Body of pancreas (tissue), 4 donors: ENCODE data around the gene TIMM10B. TPM values are rescaled to one million over a fixed set of nuclear protein-coding genes. Genes with fewer than 3 reads are reported as not detected.

ENCODE experiments used
- ATAC-seq: fragments of 150-250 bp; one replicate; pipeline ENCODE4 v1.9.1; 2016
- DNase-seq, 4 donors: peaks; one replicate each; pipeline ENCODE4 v3.0.0-alpha.2; 2019
- H3K27ac ChIP-seq, 4 donors: fragments of 200-600 bp; sonication (generic); 1 replicate in 3 of 4; 2 replicates in 1 of 4; pipeline versions ENCODE4 v1.5.1 to v1.6.1; 2016 to 2019; ENCODE audit warnings: mild to moderate bottlenecking in 1 of 4, mixed read lengths in 1 of 4, moderate library complexity in 1 of 4
- H3K27me3 ChIP-seq, 2 donors: fragments of 200-600 bp; sonication (generic); one replicate each; pipeline ENCODE4 v1.6.0; 2016; ENCODE audit warnings: mild to moderate bottlenecking in 1 of 2
- H3K36me3 ChIP-seq, 2 donors: fragments of 200-600 bp; sonication (generic); replicated peaks in 1 of 2; 2 replicates each; pipeline ENCODE4 v1.5.1; 2016; ENCODE audit warnings: low read depth in 2 of 2; ENCODE audit not compliant: insufficient read depth in 1 of 2
- H3K4me1 ChIP-seq: fragments of 200-600 bp; sonication (generic); one replicate; pipeline ENCODE4 v1.6.0; 2016
- H3K4me3 ChIP-seq, 2 donors: fragments of 200-600 bp; sonication (generic); 1 replicate in 1 of 2; 2 replicates in 1 of 2; pipeline ENCODE4 v1.5.1; 2016 to 2019
- H3K9me3 ChIP-seq, 3 donors: fragments of 200-600 bp; sonication (generic); 1 replicate in 2 of 3; 2 replicates in 1 of 3; pipeline ENCODE4 v1.5.1; 2016
- POLR2A ChIP-seq, 3 donors: fragments of 450-650 bp; IDR thresholded peaks; one replicate each; pipeline ENCODE4 v1.6.1; 2016; ENCODE audit warnings: antibody characterized with exemption in 3 of 3, mild to moderate bottlenecking in 2 of 3
- WGBS, 2 donors: methylation state at CpG; one replicate each; pipeline ENCODE4 v1.1.5; 2017; 5-methylcytosine and 5-hydroxymethylcytosine counted together
- intact Hi-C: fragments of 100-400 bp; cut with DNase I; formaldehyde crosslinking; loops from one replicate; pipeline ENCODE4 v1.15.1; 2023
- total RNA-seq, 2 donors: library from RNA; depleted of rRNA; stranded (reverse); fragments of >200 nt; gene quantifications; one replicate each; pipeline ENCODE4 v1.1.0, GENCODE V29; 2016
- TF ChIP-seq, protein P1 (sequence below), 7 experiments: fragments of 450-650 bp in 4 of 7; fragments of 200-600 bp in 3 of 7; sonication (generic) in 3 of 7; IDR thresholded peaks; one replicate each; pipeline ENCODE4 v1.5.1; 2016 to 2019; ENCODE audit warnings: antibody characterized with exemption in 7 of 7

TIMM10B gene
- total RNA-seq, 2 donors from 2014 or later = 17.1 to 22.3 TPM

- intact Hi-C loops = loop anchor here (10.0 kb wide), 2 partner anchors 101 to 119 kb away; partner anchors contain the start of genes ILK and RRP8
Measured at GRCh38 chr11:6486256-6486655, 5.0 kb downstream of the TIMM10B start.

DNA sequence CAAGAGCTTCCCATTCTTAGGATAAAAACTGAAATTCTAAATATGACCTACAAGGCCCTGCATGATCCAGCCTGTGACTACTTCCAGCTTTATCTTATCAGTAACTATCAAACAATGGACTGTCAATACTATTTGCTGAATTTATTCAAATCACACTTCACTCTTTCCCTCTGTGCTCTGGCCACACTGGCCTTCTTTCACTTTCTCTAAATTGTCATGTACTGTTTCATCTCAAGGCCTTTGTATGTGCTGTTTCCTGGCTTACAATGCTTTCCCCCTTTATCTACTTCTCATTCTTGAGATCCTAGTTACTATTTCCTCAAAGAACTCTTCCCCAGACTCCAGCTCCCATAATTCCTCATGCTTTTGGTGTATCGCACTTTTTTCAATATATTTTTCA lies 5.6 kb downstream of the TIMM10B start:
- peaks cover 11% of the 10 kb centered on the region for H3K4me1 ChIP-seq
- TF ChIP-seq POLR2A (IDR thresholded peaks at IDR 0.05) = no peak
- TF ChIP-seq, protein P1, sequence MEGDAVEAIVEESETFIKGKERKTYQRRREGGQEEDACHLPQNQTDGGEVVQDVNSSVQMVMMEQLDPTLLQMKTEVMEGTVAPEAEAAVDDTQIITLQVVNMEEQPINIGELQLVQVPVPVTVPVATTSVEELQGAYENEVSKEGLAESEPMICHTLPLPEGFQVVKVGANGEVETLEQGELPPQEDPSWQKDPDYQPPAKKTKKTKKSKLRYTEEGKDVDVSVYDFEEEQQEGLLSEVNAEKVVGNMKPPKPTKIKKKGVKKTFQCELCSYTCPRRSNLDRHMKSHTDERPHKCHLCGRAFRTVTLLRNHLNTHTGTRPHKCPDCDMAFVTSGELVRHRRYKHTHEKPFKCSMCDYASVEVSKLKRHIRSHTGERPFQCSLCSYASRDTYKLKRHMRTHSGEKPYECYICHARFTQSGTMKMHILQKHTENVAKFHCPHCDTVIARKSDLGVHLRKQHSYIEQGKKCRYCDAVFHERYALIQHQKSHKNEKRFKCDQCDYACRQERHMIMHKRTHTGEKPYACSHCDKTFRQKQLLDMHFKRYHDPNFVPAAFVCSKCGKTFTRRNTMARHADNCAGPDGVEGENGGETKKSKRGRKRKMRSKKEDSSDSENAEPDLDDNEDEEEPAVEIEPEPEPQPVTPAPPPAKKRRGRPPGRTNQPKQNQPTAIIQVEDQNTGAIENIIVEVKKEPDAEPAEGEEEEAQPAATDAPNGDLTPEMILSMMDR (IDR thresholded peaks at IDR 0.05) = no peak
- H3K4me3 ChIP-seq = no peak overlapping the region
- no peak overlapping the region for H3K27ac ChIP-seq
- intact Hi-C loops = loop anchor here (10.0 kb wide), 2 partner anchors 102 to 118 kb away; partner anchors contain the start of genes ILK and RRP8
- DNase-seq (no peak), ATAC-seq (no peak)
- H3K27me3 ChIP-seq = no peaks in the 10 kb centered on the region
- H3K36me3 ChIP-seq = peaks cover 0 to 4% of the 10 kb centered on the region in 2 donors
- 86 to 92% methylated on average over 1 of the region's 1 CpG for WGBS, 2 donors
- no peaks in the 10 kb centered on the region for H3K9me3 ChIP-seq

More at GRCh38 chr11:6486256-6486655, 5.0 kb downstream of the TIMM10B start:
- WGBS, 2 donors = 79 to 80% methylated on average over 3 of the region's 3 CpGs
- Histone ChIP-seq H3K27ac (no peak overlapping the region), H3K4me3 (no peak overlapping the region), H3K36me3 (peaks cover 0 to 4% of the 10 kb centered on the region in 2 donors), H3K9me3 (no peaks in the 10 kb centered on the region), H3K27me3 (no peaks in the 10 kb centered on the region), H3K4me1 (peaks cover 13% of the 10 kb centered on the region)
- TF ChIP-seq, protein P1 (IDR thresholded peaks at IDR 0.05) = no peak
- TF ChIP-seq POLR2A (IDR thresholded peaks at IDR 0.05) = no peak
- DNase-seq = no peak
- ATAC-seq = no peak

GRCh38 chr11:6488342-6488741 lies 7.0 kb downstream of the TIMM10B start:
- Histone ChIP-seq H3K4me1 (no peaks in the 10 kb centered on the region), H3K27ac (no peak overlapping the region), H3K4me3 (no peak overlapping the region), H3K36me3 (peaks cover 0 to 1% of the 10 kb centered on the region in 2 donors), H3K9me3 (no peaks in the 10 kb centered on the region), H3K27me3 (no peaks in the 10 kb centered on the region)
- ATAC-seq (no peak), DNase-seq (no peak)
- intact Hi-C loops = loop anchor here (10.0 kb wide), 2 partner anchors 104 to 116 kb away; partner anchors contain the start of genes ILK and RRP8
- WGBS, 2 donors = 89 to 90% methylated on average over 6 of the region's 6 CpGs
- TF ChIP-seq POLR2A (IDR thresholded peaks at IDR 0.05) = no peak
- TF ChIP-seq, protein P1 (IDR thresholded peaks at IDR 0.05) = no peak

DNA sequence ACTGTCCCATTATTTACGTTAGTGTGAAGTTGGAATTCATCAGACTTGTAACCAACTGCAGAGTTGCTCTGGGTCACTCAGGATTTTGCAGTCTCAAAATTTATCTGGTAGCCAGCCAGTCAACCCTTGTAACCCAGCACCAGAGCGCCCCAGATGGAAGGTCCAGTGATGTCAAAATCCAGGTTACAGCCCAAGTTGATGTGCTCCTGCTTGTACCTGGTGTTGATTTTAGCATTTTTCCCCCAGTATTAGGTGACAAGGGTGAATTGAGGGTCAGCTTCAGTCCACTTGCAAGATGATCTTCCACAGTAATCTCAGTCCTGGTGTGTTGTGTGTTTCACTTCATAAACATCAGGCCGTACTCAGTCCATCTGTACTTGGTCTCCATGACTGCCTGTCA lies 7.5 kb downstream of the TIMM10B start:
- no peak for ATAC-seq
- Histone ChIP-seq H3K4me3 (no peak overlapping the region), H3K36me3 (no peaks in the 10 kb centered on the region), H3K27ac (no peak overlapping the region), H3K4me1 (no peaks in the 10 kb centered on the region), H3K9me3 (no peaks in the 10 kb centered on the region), H3K27me3 (no peaks in the 10 kb centered on the region)
- intact Hi-C loops = loop anchor here (10.0 kb wide), 2 partner anchors 104 to 116 kb away; partner anchors contain the start of genes ILK and RRP8
- no peak for TF ChIP-seq POLR2A (IDR thresholded peaks at IDR 0.05)
- TF ChIP-seq, protein P1 (IDR thresholded peaks at IDR 0.05) = no peak
- no peak for DNase-seq
- WGBS, 2 donors = 93 to 95% methylated on average over 3 of the region's 3 CpGs

DNA sequence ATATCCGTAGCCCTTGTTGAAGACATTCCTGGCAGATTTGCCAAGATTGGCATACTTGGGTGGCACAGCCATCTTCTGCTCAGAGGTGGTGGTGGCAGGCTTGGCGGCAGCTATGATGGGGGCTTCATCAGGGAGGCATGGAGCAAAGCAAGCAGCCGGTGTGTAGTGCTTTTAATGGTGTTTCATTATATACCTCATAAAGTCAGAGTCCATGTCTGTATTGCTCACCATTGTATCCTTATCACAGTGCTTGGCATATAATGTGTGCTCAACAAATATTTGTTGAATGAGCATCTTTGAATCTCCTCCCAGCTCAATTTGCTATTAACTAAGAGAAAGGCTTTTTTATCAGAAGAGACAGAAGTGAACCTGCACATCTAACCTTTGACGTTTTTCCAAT lies 8.0 kb downstream of the TIMM10B start:
- H3K27me3 ChIP-seq = no peaks in the 10 kb centered on the region
- no peaks in the 10 kb centered on the region for H3K9me3 ChIP-seq
- no peak overlapping the region for H3K4me3 ChIP-seq
- DNase-seq = no peak
- no peak for ATAC-seq
- H3K36me3 ChIP-seq = no peaks in the 10 kb centered on the region
- TF ChIP-seq, protein P1 (IDR thresholded peaks at IDR 0.05) = no peak
- TF ChIP-seq POLR2A (IDR thresholded peaks at IDR 0.05) = no peak
- no peaks in the 10 kb centered on the region for H3K4me1 ChIP-seq
- H3K27ac ChIP-seq = no peak overlapping the region
- WGBS, 2 donors = 61 to 70% methylated on average over 4 of the region's 4 CpGs
- intact Hi-C loops = loop anchor here (10.0 kb wide), 2 partner anchors 105 to 115 kb away; partner anchors contain the start of genes ILK and RRP8
